Neuronal stem cell (in vitro differentiated cells): ENCODE data around the gene HSF5.

ENCODE experiments used
- DNase-seq: peaks from one replicate; pipeline ENCODE4 v3.0.0-alpha.2; 2013; ENCODE audit warnings: low spot score
- H2AFZ ChIP-seq: one replicate; pipeline ENCODE4 v1.6.1; 2013; ENCODE audit warnings: mild to moderate bottlenecking, low read length, inconsistent platforms
- H2AK5ac ChIP-seq: 2 replicates; pipeline ENCODE4 v1.6.1; 2013; ENCODE audit warnings: low read depth, mild to moderate bottlenecking, inconsistent platforms, low read length, moderate library complexity, mixed read lengths
- H2BK120ac ChIP-seq: 2 replicates; pipeline ENCODE4 v1.6.1; 2013; ENCODE audit warnings: low read depth, mild to moderate bottlenecking, inconsistent platforms, low read length, moderate library complexity, mixed read lengths
- H2BK12ac ChIP-seq: one replicate; pipeline ENCODE4 v1.6.1; 2013; ENCODE audit warnings: low read length, inconsistent platforms
- H2BK15ac ChIP-seq: 2 replicates; pipeline ENCODE4 v1.6.1; 2013; ENCODE audit warnings: mild to moderate bottlenecking, low read length, inconsistent platforms, mixed read lengths
- H2BK5ac ChIP-seq: one replicate; pipeline ENCODE4 v1.6.1; 2013; ENCODE audit warnings: inconsistent platforms, mild to moderate bottlenecking, low read length, moderate library complexity
- H3K14ac ChIP-seq: one replicate; pipeline ENCODE4 v1.6.1; 2013; ENCODE audit warnings: low read length, inconsistent platforms
- H3K18ac ChIP-seq: 2 replicates; pipeline ENCODE4 v1.6.1; 2013; ENCODE audit warnings: low read length, inconsistent platforms
- H3K23ac ChIP-seq: 2 replicates; pipeline ENCODE4 v1.6.1; 2013; ENCODE audit warnings: low read depth, mild to moderate bottlenecking, mixed read lengths, low read length, inconsistent platforms; ENCODE audit not compliant: poor library complexity
- H3K27ac ChIP-seq: replicated peaks from 3 replicates; pipeline ENCODE4 v1.5.1; 2013; ENCODE audit warnings: low read length, inconsistent platforms
- H3K27me3 ChIP-seq, 3 experiments: 2 replicates each; pipeline ENCODE4 v1.6.1; 2013; ENCODE audit warnings: low read length in 3 of 3, mild to moderate bottlenecking in 2 of 3, inconsistent platforms in 1 of 3, low read depth in 1 of 3, mixed read lengths in 1 of 3, moderate library complexity in 1 of 3; ENCODE audit not compliant: control insufficient read depth in 3 of 3, insufficient read depth in 3 of 3
- H3K36me3 ChIP-seq, 2 donors: replicated peaks in 1 of 2; 2 replicates each; pipeline ENCODE4 v1.6.1; 2013; ENCODE audit warnings: low read length in 2 of 2; ENCODE audit not compliant: control insufficient read depth in 2 of 2, insufficient read depth in 2 of 2
- H3K4ac ChIP-seq: 2 replicates; pipeline ENCODE4 v1.6.1; 2013; ENCODE audit warnings: inconsistent platforms, mild to moderate bottlenecking, low read length, moderate library complexity
- H3K4me1 ChIP-seq, 2 donors: 1 replicate in 1 of 2; 2 replicates in 1 of 2; pipeline ENCODE4 v1.6.1; 2013; ENCODE audit warnings: low read length in 2 of 2, low read depth in 1 of 2; ENCODE audit not compliant: control insufficient read depth in 2 of 2, insufficient read depth in 1 of 2
- H3K4me2 ChIP-seq: one replicate; pipeline ENCODE4 v1.6.1; 2013; ENCODE audit warnings: mild to moderate bottlenecking, low read length, inconsistent platforms; ENCODE audit not compliant: insufficient read depth, poor library complexity, severe bottlenecking
- H3K4me3 ChIP-seq, 2 donors: 2 replicates each; pipeline ENCODE4 v1.5.1; 2013; ENCODE audit warnings: low read length in 2 of 2, mild to moderate bottlenecking in 2 of 2, inconsistent platforms in 1 of 2, moderate library complexity in 1 of 2
- H3K79me1 ChIP-seq: one replicate; pipeline ENCODE4 v1.6.1; 2013; ENCODE audit warnings: low read depth, mild to moderate bottlenecking, inconsistent platforms, low read length, moderate library complexity
- H3K9ac ChIP-seq: one replicate; pipeline ENCODE4 v1.6.1; 2013; ENCODE audit warnings: mild to moderate bottlenecking, low read depth, low read length, inconsistent platforms; ENCODE audit not compliant: poor library complexity
- H3K9me3 ChIP-seq, 2 donors: replicated peaks in 1 of 2; 2 replicates each; pipeline versions ENCODE3 to v1.6.1; 2013; ENCODE audit warnings: low read length in 2 of 2, mild to moderate bottlenecking in 2 of 2, inconsistent platforms in 1 of 2, low read depth in 1 of 2, mixed read lengths in 1 of 2, moderate library complexity in 1 of 2; ENCODE audit not compliant: control insufficient read depth in 2 of 2, insufficient read depth in 1 of 2
- H4K8ac ChIP-seq: one replicate; pipeline ENCODE4 v1.6.1; 2013; ENCODE audit warnings: low read depth, mild to moderate bottlenecking, inconsistent platforms, low read length, moderate library complexity
- H4K91ac ChIP-seq: one replicate; pipeline ENCODE4 v1.6.1; 2013; ENCODE audit warnings: low read length, low read depth, mild to moderate bottlenecking, inconsistent platforms; ENCODE audit not compliant: poor library complexity
- WGBS, 2 donors: extraction: QIAGEN DNeasy Blood & Tissue Kit; methylation state at CpG; one replicate each; pipeline ENCODE4 v1.1.7; 2013; ENCODE audit warnings: missing lambda C conversion rate in 2 of 2, mixed read lengths in 1 of 2; ENCODE audit not compliant: insufficient read length in 2 of 2, insufficient replicate concordance in 1 of 2; ENCODE audit errors: extremely low coverage in 2 of 2; 5-methylcytosine and 5-hydroxymethylcytosine counted together

The HSF5 gene

DNA sequence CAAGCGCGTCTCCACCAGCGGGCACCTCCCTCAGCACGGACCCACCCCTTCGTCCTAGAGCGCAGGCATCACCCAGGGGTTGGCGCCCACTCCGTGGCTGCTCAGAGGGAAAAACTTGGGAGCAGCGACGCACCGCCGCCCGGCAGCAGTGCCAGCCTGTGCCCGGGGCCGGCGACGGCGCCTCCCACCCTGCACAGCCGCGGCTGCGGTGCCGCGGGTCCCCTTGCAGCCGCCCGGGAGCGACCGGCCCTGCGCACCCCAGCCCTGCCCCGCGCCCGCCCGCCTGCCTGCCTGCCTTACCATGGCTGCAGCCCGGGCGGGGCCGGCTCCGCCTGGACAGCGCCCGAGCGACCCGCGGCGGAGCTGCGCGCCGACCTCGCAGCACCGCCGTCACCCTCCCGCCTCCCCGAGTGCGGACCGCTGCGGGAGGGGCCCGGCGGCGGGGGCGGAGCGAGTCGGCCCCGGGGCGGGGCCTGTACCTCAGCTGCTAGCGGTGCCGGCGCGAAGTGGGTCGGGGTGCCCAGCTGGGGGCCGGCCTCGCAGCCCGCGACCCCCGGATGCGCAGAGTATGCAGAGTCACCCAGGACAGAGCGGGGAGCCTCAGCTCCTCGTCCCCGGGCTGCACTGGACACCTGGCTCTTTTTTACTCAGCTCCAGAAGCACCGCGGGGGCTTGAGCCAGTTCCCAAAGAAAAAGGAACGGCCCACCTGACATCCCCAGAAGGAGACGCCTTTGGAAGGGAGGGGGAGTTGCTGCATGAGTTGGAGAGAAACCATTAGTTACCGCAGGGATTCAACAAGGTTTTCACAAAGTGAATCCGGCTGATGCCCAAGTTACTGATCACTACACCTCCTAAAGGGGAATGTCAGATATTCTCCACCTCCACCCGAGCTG is 43.7 kb upstream of the HSF5 start:
- peak overlapping the region; percentile 88 for H3K4me2 ChIP-seq
- H2AFZ ChIP-seq = peak overlapping the region; percentile 85
- H3K18ac ChIP-seq = peak overlapping the region; percentile 90
- H3K9ac ChIP-seq = peak overlapping the region; percentile 85
- no peak overlapping the region for H3K4ac ChIP-seq
- no peak overlapping the region for H4K91ac ChIP-seq
- H3K27ac ChIP-seq = no peak overlapping the region
- H3K4me3 ChIP-seq = peak overlapping the region; percentile 37 to 77
- no peak overlapping the region for H4K8ac ChIP-seq
- H2BK120ac ChIP-seq = no peak overlapping the region
- H2BK12ac ChIP-seq = peak overlapping the region; percentile 68
- H3K27me3 ChIP-seq = peaks cover 0 to 89% (median 2%) of the 10 kb centered on the region in 3 experiments
- no peak overlapping the region for H2AK5ac ChIP-seq
- no peak overlapping the region for H3K14ac ChIP-seq
- no peaks in the 10 kb centered on the region for H3K36me3 ChIP-seq
- H3K9me3 ChIP-seq = no peaks in the 10 kb centered on the region
- peaks cover 10 to 15% of the 10 kb centered on the region in 2 donors for H3K4me1 ChIP-seq
- peak overlapping the region; percentile 26 for H2BK5ac ChIP-seq
- H3K79me1 ChIP-seq = no peaks in the 10 kb centered on the region
- no CpG with 5 or more reads among the region's 82 CpGs for WGBS, 2 donors
- no peak overlapping the region for H2BK15ac ChIP-seq
- DNase-seq = peak; percentile 62
- peak overlapping the region; percentile 62 for H3K23ac ChIP-seq

DNA sequence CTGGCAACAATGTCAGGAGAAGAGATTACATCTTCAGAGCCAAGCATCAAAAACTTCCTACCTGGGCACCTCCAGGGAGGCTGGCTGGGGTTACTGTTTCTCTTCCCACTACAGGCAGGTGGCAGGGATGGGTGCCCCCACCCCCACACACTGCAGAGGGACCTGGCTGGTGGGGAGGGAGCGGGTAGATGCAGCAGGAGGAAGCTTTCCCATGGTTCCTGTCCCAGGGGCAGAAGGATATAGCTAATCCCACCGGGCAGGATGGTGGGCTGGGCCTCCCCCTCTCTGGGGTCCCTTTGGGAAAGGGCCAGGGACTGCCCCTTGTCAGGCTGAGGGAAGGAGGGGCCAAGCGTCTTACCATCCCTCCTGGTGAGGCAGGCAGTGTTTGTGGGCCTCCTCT is 42.9 kb upstream of the HSF5 start:
- Histone ChIP-seq H4K91ac (no peak overlapping the region), H3K9ac (peak overlapping the region; percentile 85), H3K79me1 (no peaks in the 10 kb centered on the region), H3K4me2 (peak overlapping the region; percentile 88), H3K4me1 (peaks cover 10 to 15% of the 10 kb centered on the region in 2 donors), H2BK5ac (no peak overlapping the region), H2BK15ac (no peak overlapping the region), H3K9me3 (no peaks in the 10 kb centered on the region), H3K4me3 (peak overlapping the region in 1 of 2 donors; percentile 77), H3K23ac (no peak overlapping the region), H2BK12ac (peak overlapping the region; percentile 88), H3K36me3 (no peaks in the 10 kb centered on the region), H2BK120ac (no peak overlapping the region), H3K18ac (peak overlapping the region; percentile 78), H3K27ac (no peak overlapping the region), H2AFZ (peak overlapping the region; percentile 85), H4K8ac (no peak overlapping the region), H3K4ac (no peak overlapping the region), H2AK5ac (no peak overlapping the region), H3K14ac (no peak overlapping the region), H3K27me3 (peaks cover 0 to 82% (median 2%) of the 10 kb centered on the region in 3 experiments)
- DNase-seq = no peak
- no CpG with 5 or more reads among the region's 3 CpGs for WGBS, 2 donors

DNA sequence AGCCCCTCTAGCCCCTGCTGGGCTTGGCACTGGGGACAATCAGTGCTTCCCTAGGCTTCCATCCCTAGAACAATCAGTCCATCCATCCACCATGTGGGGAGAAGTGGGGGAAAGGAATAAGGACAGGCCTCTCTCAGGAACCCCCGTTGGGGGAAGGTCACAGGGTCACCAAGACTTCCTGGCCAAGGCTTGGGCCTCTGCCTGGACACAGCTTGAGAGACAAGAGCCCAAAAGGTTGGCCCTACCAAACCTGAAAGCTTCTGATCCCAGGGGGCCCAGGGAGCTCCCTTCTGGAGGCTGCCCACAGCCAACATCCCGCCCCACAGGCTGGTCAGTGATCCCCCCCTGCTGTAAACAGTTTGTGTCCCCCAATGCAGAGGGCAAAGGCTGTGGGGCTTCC is 42.4 kb upstream of the HSF5 start:
- no peak overlapping the region for H3K4me3 ChIP-seq
- no peak overlapping the region for H2BK5ac ChIP-seq
- peaks cover 0 to 82% (median 2%) of the 10 kb centered on the region in 3 experiments for H3K27me3 ChIP-seq
- H2BK12ac ChIP-seq = no peak overlapping the region
- no peak overlapping the region for H2AFZ ChIP-seq
- no peak overlapping the region for H4K91ac ChIP-seq
- H3K9ac ChIP-seq = no peak overlapping the region
- H3K36me3 ChIP-seq = no peaks in the 10 kb centered on the region
- DNase-seq = no peak
- H3K27ac ChIP-seq = no peak overlapping the region
- no CpG with 5 or more reads among the region's 2 CpGs for WGBS, 2 donors
- H3K4me2 ChIP-seq = no peak overlapping the region
- H3K23ac ChIP-seq = no peak overlapping the region
- H3K4me1 ChIP-seq = peaks cover 10 to 15% of the 10 kb centered on the region in 2 donors
- H3K9me3 ChIP-seq = no peaks in the 10 kb centered on the region
- no peak overlapping the region for H3K14ac ChIP-seq
- H4K8ac ChIP-seq = no peak overlapping the region
- H3K4ac ChIP-seq = no peak overlapping the region
- no peak overlapping the region for H2BK120ac ChIP-seq
- H3K79me1 ChIP-seq = no peaks in the 10 kb centered on the region
- H3K18ac ChIP-seq = peak overlapping the region; percentile 21
- H2AK5ac ChIP-seq = no peak overlapping the region
- no peak overlapping the region for H2BK15ac ChIP-seq

DNA sequence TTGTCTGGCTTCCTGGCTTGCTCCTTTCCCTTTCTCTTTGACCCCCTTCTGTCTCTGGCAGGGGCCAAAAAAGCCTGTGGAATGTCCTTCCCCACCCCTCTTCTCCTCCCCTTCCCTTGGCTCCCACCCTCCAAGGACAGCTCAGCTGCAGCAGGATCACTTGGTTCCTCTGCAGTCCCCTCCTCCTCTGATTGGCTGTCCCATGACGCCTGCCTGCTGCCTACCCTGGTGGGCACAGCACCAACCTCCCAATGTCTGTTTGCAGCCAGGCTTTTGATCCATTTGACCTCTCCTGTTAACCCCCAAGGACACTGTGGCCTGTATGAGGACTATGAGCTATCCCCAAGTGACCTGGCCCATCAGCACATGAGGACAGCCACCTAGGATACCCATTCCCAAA is 41.1 kb upstream of the HSF5 start:
- H2AFZ ChIP-seq = no peak overlapping the region
- no peaks in the 10 kb centered on the region for H3K79me1 ChIP-seq
- H4K91ac ChIP-seq = no peak overlapping the region
- H4K8ac ChIP-seq = no peak overlapping the region
- no peak overlapping the region for H2AK5ac ChIP-seq
- H2BK120ac ChIP-seq = no peak overlapping the region
- no peak overlapping the region for H3K9ac ChIP-seq
- H3K4me3 ChIP-seq = no peak overlapping the region
- no peak overlapping the region for H3K4ac ChIP-seq
- H2BK5ac ChIP-seq = no peak overlapping the region
- DNase-seq = no peak
- no peak overlapping the region for H2BK15ac ChIP-seq
- H3K27ac ChIP-seq = no peak overlapping the region
- no CpG with 5 or more reads among the region's 1 CpG for WGBS, 2 donors
- H3K36me3 ChIP-seq = no peaks in the 10 kb centered on the region
- no peak overlapping the region for H3K23ac ChIP-seq
- H2BK12ac ChIP-seq = no peak overlapping the region
- H3K4me1 ChIP-seq = peaks cover 10 to 15% of the 10 kb centered on the region in 2 donors
- H3K9me3 ChIP-seq = no peaks in the 10 kb centered on the region
- H3K4me2 ChIP-seq = no peak overlapping the region
- H3K27me3 ChIP-seq = peaks cover 0 to 71% (median 2%) of the 10 kb centered on the region in 3 experiments
- H3K14ac ChIP-seq = no peak overlapping the region
- H3K18ac ChIP-seq = no peak overlapping the region
